Measurements from ENCODE around the gene RPS19BP1.
"Not testable (repeated sequence)": the region's sequence is repeated elsewhere in the genome, so short reads cannot be mapped to it uniquely, and the experiment has no call there.

RPS19BP1 gene

GRCh38 chr22:39508393-39508792 lies 24.2 kb downstream of the RPS19BP1 start:
- Histone ChIP-seq H3K79me2 (ENCODE audit: insufficient read depth, low read length) (peaks cover 57% of the 10 kb centered on the region), H3K4me2 (ENCODE audit: low read depth, low read length, poor library complexity, severe bottlenecking) (no peak overlapping the region), H3K9ac (ENCODE audit: low read length) (no peak overlapping the region), H4K20me1 (ENCODE audit: low read depth, low read length) (no peaks in the 10 kb centered on the region), H2AFZ (ENCODE audit: low read depth, low read length, severe bottlenecking) (no peak overlapping the region), H3K27me3 (ENCODE audit: low read length) (no peaks in the 10 kb centered on the region), H3K9me2 (replicated peaks; ENCODE audit: insufficient read depth, low read length) (no peaks in the 10 kb centered on the region), H3K4me3 (ENCODE audit: insufficient read depth, low read length, poor library complexity, severe bottlenecking) (no peak overlapping the region), H3K9me3 (ENCODE audit: insufficient read depth, low read length) (no peaks in the 10 kb centered on the region), H3F3A (ENCODE audit: insufficient read depth) (no peaks in the 10 kb centered on the region), H3K27ac (ENCODE audit: low read depth, low read length) (no peak overlapping the region), H3K36me3 (ENCODE audit: low read length) (0 out of 2 replicates have a peak, but pooled peaks cover 6% of the 10 kb centered on the region)
- TF ChIP-seq CTCF (IDR thresholded peaks at IDR 0.05; ENCODE audit: insufficient read depth, low read length, poor library complexity, severe bottlenecking), result no peak
- TF ChIP-seq EZH2phosphoT487 (conservative IDR thresholded peaks at IDR 0.05; ENCODE audit: low read length), result no peak

GRCh38 chr22:39507021-39507420 lies 25.5 kb downstream of the RPS19BP1 start:
- H2AFZ ChIP-seq (ENCODE audit: low read depth, low read length, severe bottlenecking); H3K9me2 ChIP-seq (replicated peaks; ENCODE audit: insufficient read depth, low read length); H3K36me3 ChIP-seq (ENCODE audit: low read length); H3K4me2 ChIP-seq (ENCODE audit: low read depth, low read length, poor library complexity, severe bottlenecking); H3F3A ChIP-seq (ENCODE audit: insufficient read depth); H3K9ac ChIP-seq (ENCODE audit: low read length); H3K9me3 ChIP-seq (ENCODE audit: insufficient read depth, low read length); H3K27me3 ChIP-seq (ENCODE audit: low read length); H3K27ac ChIP-seq (ENCODE audit: low read depth, low read length); H4K20me1 ChIP-seq (ENCODE audit: low read depth, low read length); H3K4me3 ChIP-seq (ENCODE audit: insufficient read depth, low read length, poor library complexity, severe bottlenecking): not testable (repeated sequence)
- peaks cover 67% of the 10 kb centered on the region for H3K79me2 ChIP-seq (ENCODE audit: insufficient read depth, low read length)

GRCh38 chr22:39504071-39504470 lies 28.5 kb downstream of the RPS19BP1 start:
- no peak overlapping the region for H2AFZ ChIP-seq (ENCODE audit: low read depth, low read length, severe bottlenecking)
- H3K9me2 ChIP-seq (replicated peaks; ENCODE audit: insufficient read depth, low read length), result no peaks in the 10 kb centered on the region
- no peaks in the 10 kb centered on the region for H3F3A ChIP-seq (ENCODE audit: insufficient read depth)
- peak overlapping the region; percentile 92 for H3K4me2 ChIP-seq (ENCODE audit: low read depth, low read length, poor library complexity, severe bottlenecking)
- H3K9me3 ChIP-seq (ENCODE audit: insufficient read depth, low read length), result no peaks in the 10 kb centered on the region
- TF ChIP-seq CTCF (IDR thresholded peaks at IDR 0.05; ENCODE audit: insufficient read depth, low read length, poor library complexity, severe bottlenecking) (no peak), EZH2phosphoT487 (conservative IDR thresholded peaks at IDR 0.05; ENCODE audit: low read length) (no peak)
- H3K27me3 ChIP-seq (ENCODE audit: low read length), result no peaks in the 10 kb centered on the region
- H4K20me1 ChIP-seq (ENCODE audit: low read depth, low read length), result no peaks in the 10 kb centered on the region
- H3K9ac ChIP-seq (ENCODE audit: low read length), result peak overlapping the region; percentile 93
- 0 out of 2 replicates have a peak, but pooled peaks cover 6% of the 10 kb centered on the region for H3K36me3 ChIP-seq (ENCODE audit: low read length)
- H3K4me3 ChIP-seq (ENCODE audit: insufficient read depth, low read length, poor library complexity, severe bottlenecking), result no peak overlapping the region
- no peak overlapping the region for H3K27ac ChIP-seq (ENCODE audit: low read depth, low read length)
- peaks cover 60% of the 10 kb centered on the region for H3K79me2 ChIP-seq (ENCODE audit: insufficient read depth, low read length)

- Histone ChIP-seq H3K27ac (ENCODE audit: low read depth, low read length) (peak overlapping the region; percentile 28; the same call in 1 of the 2 replicates), H3K9me3 (ENCODE audit: insufficient read depth, low read length) (no peaks in the 10 kb centered on the region), H3K79me2 (ENCODE audit: insufficient read depth, low read length) (peaks cover 56% of the 10 kb centered on the region), H2AFZ (ENCODE audit: low read depth, low read length, severe bottlenecking) (no peak overlapping the region), H3K4me3 (ENCODE audit: insufficient read depth, low read length, poor library complexity, severe bottlenecking) (peak overlapping the region; percentile 93), H3K27me3 (ENCODE audit: low read length) (no peaks in the 10 kb centered on the region), H4K20me1 (ENCODE audit: low read depth, low read length) (no peaks in the 10 kb centered on the region), H3F3A (ENCODE audit: insufficient read depth) (no peaks in the 10 kb centered on the region), H3K9ac (ENCODE audit: low read length) (peak overlapping the region; percentile 93), H3K36me3 (ENCODE audit: low read length) (0 out of 2 replicates have a peak, but pooled peaks cover 5% of the 10 kb centered on the region), H3K9me2 (replicated peaks; ENCODE audit: insufficient read depth, low read length) (no peaks in the 10 kb centered on the region), H3K4me2 (ENCODE audit: low read depth, low read length, poor library complexity, severe bottlenecking) (peak overlapping the region; percentile 92)
- no peak for TF ChIP-seq CTCF (IDR thresholded peaks at IDR 0.05; ENCODE audit: insufficient read depth, low read length, poor library complexity, severe bottlenecking)
- no peak for TF ChIP-seq EZH2phosphoT487 (conservative IDR thresholded peaks at IDR 0.05; ENCODE audit: low read length)
Observed at GRCh38 chr22:39503630-39504029, 28.9 kb downstream of the RPS19BP1 start.
